OCI-LY3 (cell line): ENCODE results near the gene MUTYH.
"Not testable (repeated sequence)": the region's sequence is repeated elsewhere in the genome, so short reads cannot be mapped to it uniquely, and the experiment has no call there.

ENCODE experiments used
- H2AFZ ChIP-seq: fragments of 200-600, 300-600 bp; shearing (Covaris generic); 2 replicates; pipeline ENCODE4 v1.6.0; 2014; ENCODE audit warnings: antibody characterized with exemption, low read depth, low read length
- H3K27ac ChIP-seq: fragments of 200-600, 300-600 bp; sonication (generic); 2 replicates; pipeline ENCODE4 v1.5.1; 2014; ENCODE audit warnings: mild to moderate bottlenecking, low read length, moderate library complexity, mixed read lengths
- H3K27me3 ChIP-seq: fragments of 200-600, 300-600 bp; sonication (generic); 2 replicates; pipeline ENCODE4 v1.6.1; 2014; ENCODE audit warnings: low read depth, low read length, mixed read lengths
- H3K36me3 ChIP-seq: fragments of 200-600, 300-600 bp; sonication (generic); replicated peaks from 2 replicates; pipeline ENCODE3; 2014; ENCODE audit warnings: low read depth, low read length, mixed read lengths
- H3K4me1 ChIP-seq: fragments of 300-600, 200-600 bp; sonication (generic); 2 replicates; pipeline ENCODE4 v1.6.1; 2014; ENCODE audit warnings: low read length, mixed read lengths
- H3K4me2 ChIP-seq: fragments of 200-600, 300-600 bp; sonication (generic); 2 replicates; pipeline ENCODE4 v1.6.1; 2014; ENCODE audit warnings: low read length, mixed read lengths
- H3K4me3 ChIP-seq: fragments of 300-600, 200-600 bp; sonication (generic); 2 replicates; pipeline ENCODE4 v1.5.1; 2014; ENCODE audit warnings: antibody characterized with exemption, mild to moderate bottlenecking, low read length, moderate library complexity
- H3K79me2 ChIP-seq: fragments of 300-600, 200-600 bp; shearing (Covaris generic); 2 replicates; pipeline ENCODE4 v1.6.1; 2014; ENCODE audit warnings: mild to moderate bottlenecking, low read length, mixed read lengths
- H3K9ac ChIP-seq: fragments of 300-600, 200-600 bp; shearing (Covaris generic); 2 replicates; pipeline ENCODE4 v1.6.0; 2014; ENCODE audit warnings: mild to moderate bottlenecking, low read length, moderate library complexity
- H3K9me3 ChIP-seq: fragments of 200-600, 300-600 bp; shearing (Covaris generic); 2 replicates; pipeline ENCODE4 v1.6.1; 2014; ENCODE audit warnings: low read length, mixed read lengths; ENCODE audit not compliant: insufficient read depth
- H4K20me1 ChIP-seq: fragments of 200-600, 300-600 bp; sonication (generic); 2 replicates; pipeline ENCODE4 v1.6.1; 2016; ENCODE audit warnings: low read length, mixed read lengths; ENCODE audit not compliant: insufficient read depth
- CTCF ChIP-seq: fragments of 200-600, 300-600 bp; sonication (generic); IDR thresholded peaks from 2 replicates; pipeline ENCODE4 v1.5.1; 2014; ENCODE audit warnings: antibody characterized with exemption, low read length, low read depth
- EZH2phosphoT487 ChIP-seq: fragments of 200-600 bp; shearing (Covaris generic); IDR thresholded peaks from 2 replicates; pipeline ENCODE4 v1.6.1; 2018; ENCODE audit warnings: antibody characterized with exemption, mixed run types, low read depth

The MUTYH gene

DNA sequence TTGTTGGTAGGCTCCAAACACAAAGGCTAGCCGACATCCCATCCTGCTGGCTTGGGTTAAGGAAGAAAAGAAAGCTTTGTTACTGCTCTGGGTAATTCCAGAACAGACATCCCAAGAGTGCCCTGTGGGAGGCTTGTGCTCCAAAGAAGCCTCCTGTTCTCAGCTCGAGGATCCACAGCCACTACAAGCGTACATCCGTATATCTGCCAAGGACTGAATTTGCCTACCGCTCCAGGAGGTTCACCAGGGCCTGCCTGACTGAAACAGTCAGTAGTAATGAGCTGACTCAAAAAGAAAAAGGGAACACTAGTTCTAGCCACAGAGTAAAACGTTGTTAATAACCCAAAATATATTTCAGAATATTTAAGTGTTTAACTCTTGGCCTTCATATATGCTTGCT is 24.8 kb upstream of the MUTYH start:
- no peak overlapping the region for H2AFZ ChIP-seq
- H3K36me3 ChIP-seq, result no peaks in the 10 kb centered on the region
- no peaks in the 10 kb centered on the region for H4K20me1 ChIP-seq
- peaks cover 21% of the 10 kb centered on the region for H3K4me1 ChIP-seq
- H3K4me3 ChIP-seq, result peak overlapping the region; percentile 62
- peak overlapping the region; percentile 81 for H3K4me2 ChIP-seq
- no peak overlapping the region for H3K27ac ChIP-seq
- no peak for TF ChIP-seq CTCF
- no peak for TF ChIP-seq EZH2phosphoT487
- H3K9ac ChIP-seq, result no peak overlapping the region
- H3K9me3 ChIP-seq, result no peaks in the 10 kb centered on the region
- no peaks in the 10 kb centered on the region for H3K27me3 ChIP-seq
- H3K79me2 ChIP-seq, result no peaks in the 10 kb centered on the region

DNA sequence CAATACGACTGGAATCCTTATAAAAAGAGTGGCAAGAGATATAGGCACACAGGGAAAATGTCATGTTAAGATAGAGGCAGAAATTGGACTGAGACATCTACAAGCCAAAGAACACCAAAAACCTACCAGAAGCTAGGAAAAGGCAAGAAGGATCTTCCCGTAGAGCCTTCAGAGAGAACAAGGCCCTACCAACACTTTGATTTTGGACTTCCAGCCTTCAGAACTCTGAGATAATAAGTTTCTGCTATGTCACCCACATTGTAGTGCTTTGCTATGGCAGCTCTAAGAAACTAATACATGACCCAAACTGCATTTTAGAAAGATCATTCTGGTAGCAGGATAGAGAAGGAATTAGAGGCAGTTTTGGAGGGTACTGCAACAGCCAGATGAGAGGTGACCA is 24.1 kb upstream of the MUTYH start:
- no peak for TF ChIP-seq CTCF
- no peak for TF ChIP-seq EZH2phosphoT487
- H3K27me3 ChIP-seq, result no peaks in the 10 kb centered on the region
- no peaks in the 10 kb centered on the region for H3K9me3 ChIP-seq
- no peak overlapping the region for H2AFZ ChIP-seq
- H3K79me2 ChIP-seq, result no peaks in the 10 kb centered on the region
- no peak overlapping the region for H3K4me3 ChIP-seq
- H4K20me1 ChIP-seq, result no peaks in the 10 kb centered on the region
- H3K27ac ChIP-seq, result no peak overlapping the region
- H3K36me3 ChIP-seq, result no peaks in the 10 kb centered on the region
- peak overlapping the region; percentile 81; the same call in 1 of the 2 replicates for H3K4me2 ChIP-seq
- peaks cover 23% of the 10 kb centered on the region for H3K4me1 ChIP-seq
- no peak overlapping the region for H3K9ac ChIP-seq

DNA sequence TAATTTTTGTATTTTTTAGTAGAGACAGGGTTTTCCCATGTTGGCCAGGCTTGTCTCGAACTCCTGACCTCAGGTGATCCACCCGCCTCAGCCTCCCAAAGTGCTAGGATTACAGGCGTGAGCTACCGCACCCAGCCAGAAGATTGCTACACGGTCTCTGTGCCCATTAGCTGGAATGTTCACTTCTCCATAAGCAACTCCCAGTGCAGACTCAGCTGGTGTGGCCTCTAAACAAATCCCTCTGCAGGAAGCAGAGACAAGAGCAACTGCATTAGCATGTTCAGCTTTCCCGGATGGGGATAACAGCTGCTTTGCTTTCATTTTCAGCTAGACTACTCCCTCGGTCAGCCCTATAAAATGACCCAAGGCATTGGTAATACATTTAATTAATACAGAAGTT is 20.7 kb upstream of the MUTYH start:
- H3K4me3 ChIP-seq, result peak overlapping the region; percentile 53
- not testable (repeated sequence) for H3K27me3 ChIP-seq, H4K20me1 ChIP-seq, H3K36me3 ChIP-seq, H2AFZ ChIP-seq, H3K9ac ChIP-seq, H3K9me3 ChIP-seq, H3K79me2 ChIP-seq, H3K27ac ChIP-seq
- H3K4me1 ChIP-seq, result peaks cover 23% of the 10 kb centered on the region
- H3K4me2 ChIP-seq, result peak overlapping the region; percentile 66

DNA sequence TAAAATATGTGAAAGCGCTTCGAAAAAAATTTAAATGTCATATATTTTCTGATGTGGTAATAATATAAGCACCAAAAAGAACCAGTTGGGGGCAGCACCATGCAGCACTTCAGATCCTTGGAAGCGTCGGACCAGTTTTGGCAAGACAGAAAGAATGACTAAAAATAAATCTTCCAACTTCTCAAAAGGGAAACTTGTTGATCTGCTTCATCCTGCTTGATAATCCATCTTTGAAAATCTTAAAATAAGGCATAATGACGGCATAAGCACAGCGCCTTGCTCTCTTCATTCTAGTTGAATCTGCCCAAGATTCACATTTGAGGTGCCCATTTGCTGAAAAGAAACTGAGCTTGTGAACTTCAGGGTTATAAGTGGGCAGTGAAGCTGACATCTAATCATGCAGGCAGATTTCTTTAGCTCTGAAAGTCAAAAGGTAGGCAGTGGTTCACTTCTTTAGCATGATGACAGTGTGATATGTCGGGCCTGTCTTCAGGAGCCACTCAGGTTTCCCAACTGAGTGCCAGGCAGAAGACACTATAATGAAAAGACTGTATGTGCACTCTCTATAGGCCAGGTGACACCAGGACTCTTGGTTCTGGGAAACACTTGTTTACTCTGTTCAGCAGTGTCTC is 19.8 kb upstream of the MUTYH start:
- no peak overlapping the region for H3K27ac ChIP-seq
- no peaks in the 10 kb centered on the region for H4K20me1 ChIP-seq
- H3K9me3 ChIP-seq, result no peaks in the 10 kb centered on the region
- peak overlapping the region; percentile 15; the same call in 1 of the 2 replicates for H2AFZ ChIP-seq
- H3K27me3 ChIP-seq, result no peaks in the 10 kb centered on the region
- TF ChIP-seq EZH2phosphoT487 (no peak), CTCF (peak; percentile 59)
- H3K9ac ChIP-seq, result no peak overlapping the region
- H3K4me3 ChIP-seq, result peak overlapping the region; percentile 52
- H3K79me2 ChIP-seq, result no peaks in the 10 kb centered on the region
- no peaks in the 10 kb centered on the region for H3K36me3 ChIP-seq
- peak overlapping the region; percentile 70 for H3K4me2 ChIP-seq
- peaks cover 20% of the 10 kb centered on the region for H3K4me1 ChIP-seq
